GM10847 (cell line): Measurements from ENCODE around the gene FER.

Source experiments
- POLR2A ChIP-seq: IDR thresholded peaks from 2 replicates; pipeline ENCODE4 v1.6.1; 2011; ENCODE audit not compliant: insufficient read length; ENCODE audit errors: extremely low read depth

The FER gene

DNA sequence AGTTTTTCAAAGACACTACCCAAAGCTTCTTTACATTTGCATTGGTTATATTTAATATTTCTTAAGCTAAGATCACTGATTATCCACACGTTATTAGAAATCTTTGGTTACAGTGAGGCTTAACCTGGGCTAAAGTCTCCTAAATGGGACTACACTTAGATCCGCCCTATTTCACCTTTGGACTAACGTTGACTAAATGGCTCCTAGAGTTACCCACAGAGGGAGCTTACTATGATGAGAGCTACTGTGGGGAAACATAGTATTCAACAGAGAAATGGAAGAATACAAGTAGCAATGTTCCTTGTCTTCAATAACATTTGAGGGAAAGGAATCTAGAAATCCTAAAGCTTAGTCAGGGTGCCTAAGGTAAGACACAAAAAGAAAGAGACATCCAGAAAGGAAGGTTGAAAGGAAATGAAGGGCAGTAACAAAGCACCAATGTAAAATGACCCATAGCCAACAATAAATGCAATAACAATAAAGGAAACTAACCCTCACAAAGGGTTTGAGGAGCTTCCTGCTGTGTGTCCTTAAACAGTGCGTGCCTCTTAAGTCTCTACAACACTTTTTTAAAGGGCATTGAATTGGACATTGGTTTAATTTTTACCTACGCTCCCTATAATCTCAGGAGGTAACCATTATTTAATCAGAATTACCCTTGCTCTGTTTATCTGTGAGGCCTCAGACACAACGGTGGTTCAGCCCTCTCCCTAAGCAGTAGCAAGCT lies 445.0 kb downstream of the FER start:
- TF ChIP-seq POLR2A, result no peak

DNA sequence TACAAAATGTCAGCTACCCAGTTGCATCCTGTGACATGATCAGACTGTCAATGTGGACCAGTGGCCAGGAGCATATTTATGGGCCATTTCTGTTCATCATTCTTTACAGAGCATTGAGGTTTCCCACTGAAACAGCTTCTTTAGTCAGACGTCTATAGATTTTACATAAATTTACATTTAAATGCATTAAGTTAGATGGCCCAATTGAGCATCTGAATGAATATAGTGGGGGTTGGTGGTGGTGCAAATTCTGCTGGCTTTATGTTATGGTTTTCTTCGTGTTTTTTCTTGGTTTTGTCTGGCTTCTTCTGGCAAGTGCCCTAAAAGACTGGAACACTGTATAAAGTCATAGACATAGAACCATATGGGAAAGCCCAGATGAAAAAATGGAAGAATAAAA lies 448.0 kb downstream of the FER start:
- TF ChIP-seq POLR2A, result no peak

DNA sequence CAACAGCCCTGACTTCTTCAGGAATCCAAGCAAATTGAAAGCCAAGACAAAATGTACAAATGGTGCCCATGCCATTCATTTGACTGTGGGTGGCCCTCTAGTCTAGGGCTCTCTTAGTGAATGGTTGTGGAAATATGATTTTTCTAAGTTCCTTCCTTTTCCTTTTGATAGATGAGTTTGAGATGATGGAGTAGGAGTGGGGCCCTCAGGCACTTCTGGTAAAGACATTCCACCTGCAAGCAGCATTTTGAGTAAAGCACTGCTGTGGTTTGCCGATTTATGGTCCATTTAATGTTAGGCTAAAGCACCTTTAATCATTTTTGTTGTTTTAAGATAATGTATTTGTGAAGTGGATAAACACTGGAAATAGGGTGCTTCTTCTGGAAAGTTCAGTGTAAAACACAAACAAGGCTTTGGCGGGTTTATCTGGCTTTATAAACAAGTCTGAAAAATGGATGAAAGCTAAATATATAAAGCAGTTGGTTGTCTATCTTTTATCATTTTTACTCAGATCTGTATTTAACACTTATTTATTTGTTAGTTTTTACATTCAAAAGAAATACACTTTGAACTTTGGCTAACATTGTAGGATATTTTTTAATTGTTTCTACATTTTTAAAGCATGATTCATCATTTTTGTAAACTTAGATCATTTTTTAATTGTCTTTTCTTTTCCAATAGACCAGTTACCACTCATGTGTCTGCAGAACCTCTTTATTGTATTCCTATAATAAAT lies 448.6 kb downstream of the FER start:
- no peak for TF ChIP-seq POLR2A

DNA sequence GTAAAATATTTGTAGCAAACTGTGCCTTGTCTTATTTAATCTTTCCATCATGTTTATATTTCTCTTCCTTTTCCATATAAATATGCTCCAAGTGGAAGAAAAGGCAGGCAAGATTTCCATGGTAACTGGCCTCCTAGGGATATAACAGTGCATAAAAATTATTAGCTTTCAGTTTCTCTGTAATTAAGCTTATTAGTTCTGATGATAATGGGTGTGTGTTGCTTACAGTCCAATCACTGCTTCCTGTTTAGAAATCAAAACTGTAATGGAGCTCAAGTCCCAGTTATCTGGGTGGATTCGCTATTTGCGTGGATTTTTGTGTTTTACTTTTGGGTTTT lies 449.1 kb downstream of the FER start:
- TF ChIP-seq POLR2A, result no peak

DNA sequence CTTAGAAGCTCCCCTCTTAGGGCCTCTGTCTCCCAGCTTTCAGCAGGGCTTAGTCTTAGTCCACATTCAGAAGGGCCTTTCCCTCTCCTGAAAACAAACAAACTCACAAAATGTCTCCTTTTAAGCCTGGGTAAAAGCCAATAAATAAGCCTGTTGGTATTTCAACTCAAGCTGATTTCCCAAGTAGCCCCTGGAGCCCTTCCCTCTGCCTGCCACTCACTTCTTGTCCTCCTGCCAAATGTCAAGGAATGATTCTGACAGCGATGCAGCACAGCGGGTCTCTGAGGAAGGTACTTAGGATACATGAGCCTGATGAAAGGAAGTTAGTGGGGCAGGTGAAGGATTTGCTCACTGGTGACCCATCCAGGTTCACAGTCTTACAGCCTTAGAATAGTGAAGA lies 451.6 kb downstream of the FER start:
- no peak for TF ChIP-seq POLR2A

DNA sequence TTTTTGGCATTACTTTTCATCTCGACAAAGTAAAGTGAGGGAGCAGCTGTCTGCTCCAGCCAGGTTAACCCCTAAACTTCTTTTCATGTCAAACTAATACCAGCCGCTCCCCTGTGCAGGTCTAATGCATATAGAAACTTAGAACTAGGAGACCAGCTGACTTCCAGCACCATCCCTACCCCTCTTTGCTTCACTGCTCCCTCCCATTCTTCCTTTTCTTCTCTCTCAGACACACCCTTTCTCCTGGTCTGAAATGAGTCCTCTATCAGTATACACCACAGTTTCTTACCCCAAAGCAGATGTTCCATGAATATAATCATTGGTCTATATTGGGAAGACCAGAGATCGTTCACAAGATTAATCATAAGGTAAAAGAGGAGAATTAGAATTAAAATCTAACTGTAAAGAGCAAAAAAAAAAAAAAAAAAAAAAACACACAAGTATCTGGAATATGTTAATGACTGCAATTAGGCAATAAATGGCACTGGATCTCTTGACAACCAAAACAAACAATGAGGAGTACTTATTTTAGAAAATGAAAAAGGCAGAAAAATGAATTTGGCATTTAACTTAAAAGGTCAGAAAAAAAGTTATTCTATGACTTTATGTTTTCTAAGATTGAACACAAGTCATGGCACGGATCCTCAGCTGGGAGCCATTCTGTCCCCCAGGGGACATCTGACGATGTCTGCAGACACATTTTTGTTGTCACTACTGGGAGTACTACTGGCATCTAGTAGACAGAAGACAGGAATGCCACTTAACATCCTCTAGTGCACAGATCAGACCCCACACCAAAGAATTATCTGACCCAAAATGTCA lies 452.3 kb downstream of the FER start:
- TF ChIP-seq POLR2A, result no peak

DNA sequence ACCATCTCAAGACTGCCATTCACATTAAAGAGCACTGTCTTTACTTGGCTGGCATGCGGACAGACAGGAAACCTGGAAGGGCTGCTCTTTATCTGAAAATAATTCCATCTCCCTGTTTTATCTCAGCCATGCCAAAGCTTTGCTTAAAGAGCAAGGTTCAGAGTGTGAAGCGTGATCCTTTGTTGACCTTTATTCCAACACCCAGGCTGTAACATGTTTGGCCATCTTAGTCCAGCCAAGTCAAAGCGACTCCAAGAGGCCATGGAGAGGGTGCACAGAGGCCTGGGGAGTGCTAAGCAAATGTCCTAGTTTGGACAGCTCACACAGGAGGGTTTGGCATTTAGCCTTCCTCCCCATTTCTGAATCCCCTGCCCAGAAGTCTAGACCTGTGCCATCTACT lies 467.3 kb downstream of the FER start:
- TF ChIP-seq POLR2A, result no peak

DNA sequence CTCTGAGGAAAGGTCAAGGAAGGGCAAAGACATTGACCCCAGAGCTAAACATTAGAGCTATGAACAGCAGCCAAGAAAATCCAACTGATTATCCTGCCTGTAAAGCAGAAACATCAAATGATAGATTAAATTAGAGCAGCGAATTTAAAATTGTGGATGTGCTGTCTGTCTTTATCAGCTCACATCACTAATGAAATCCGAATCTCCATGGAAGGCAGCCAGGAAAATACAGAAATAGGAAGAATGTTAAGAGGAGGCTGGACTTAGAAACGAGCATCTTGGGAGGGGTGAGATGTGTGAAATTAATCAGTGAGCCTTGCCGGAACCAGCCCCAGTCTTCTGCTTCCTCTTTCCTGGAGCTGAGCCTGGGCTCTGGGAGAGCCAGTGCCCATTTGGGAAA lies 471.1 kb downstream of the FER start:
- no peak for TF ChIP-seq POLR2A

DNA sequence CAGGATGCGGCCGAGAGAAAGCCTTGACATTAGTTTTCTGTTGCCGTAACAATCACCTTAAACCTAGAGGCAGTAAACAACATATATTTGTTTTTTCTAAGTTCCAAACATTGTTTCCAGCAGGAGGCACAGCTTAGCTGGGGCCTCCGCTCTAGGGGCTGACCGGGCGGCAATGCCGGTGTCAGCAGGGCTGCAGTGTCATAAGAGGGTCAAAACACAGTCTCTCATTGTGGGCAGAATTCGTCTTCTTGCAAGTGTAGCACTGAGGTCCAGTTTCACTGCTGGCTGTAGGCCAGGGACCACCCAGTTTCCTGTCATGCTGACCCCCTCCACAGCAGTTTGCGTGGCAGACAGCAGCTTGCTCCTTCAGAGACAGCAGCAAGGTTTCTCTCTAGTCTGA lies 475.8 kb downstream of the FER start:
- TF ChIP-seq POLR2A, result no peak

DNA sequence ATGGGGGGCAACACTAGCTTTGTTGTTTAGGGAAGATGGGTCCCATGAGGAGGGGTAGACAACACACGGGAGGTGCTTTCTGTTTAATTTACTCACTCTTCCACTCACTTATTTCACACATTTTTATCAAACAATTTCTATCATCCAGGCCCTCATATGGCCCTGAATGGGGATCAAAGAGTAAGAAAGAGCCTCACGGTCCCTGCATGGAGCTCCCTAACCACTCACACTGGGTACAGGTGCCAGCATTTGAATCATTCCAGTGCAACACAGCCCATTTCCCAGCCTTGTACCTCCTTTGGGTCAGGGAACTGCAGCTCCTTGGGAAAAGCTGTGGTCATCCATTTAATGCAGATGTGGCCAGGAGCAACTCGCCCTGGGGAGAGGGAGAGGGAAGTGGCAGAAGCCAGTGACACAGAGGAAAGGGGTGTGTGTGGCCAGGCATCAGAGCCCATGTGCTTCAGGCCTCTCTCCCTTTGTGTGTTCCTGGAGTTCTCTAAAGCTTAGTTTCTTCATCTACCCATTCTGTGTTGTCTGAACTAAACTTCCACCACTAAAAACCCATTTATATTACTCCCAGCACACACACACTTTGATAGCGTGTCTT lies 476.7 kb downstream of the FER start:
- no peak for TF ChIP-seq POLR2A

DNA sequence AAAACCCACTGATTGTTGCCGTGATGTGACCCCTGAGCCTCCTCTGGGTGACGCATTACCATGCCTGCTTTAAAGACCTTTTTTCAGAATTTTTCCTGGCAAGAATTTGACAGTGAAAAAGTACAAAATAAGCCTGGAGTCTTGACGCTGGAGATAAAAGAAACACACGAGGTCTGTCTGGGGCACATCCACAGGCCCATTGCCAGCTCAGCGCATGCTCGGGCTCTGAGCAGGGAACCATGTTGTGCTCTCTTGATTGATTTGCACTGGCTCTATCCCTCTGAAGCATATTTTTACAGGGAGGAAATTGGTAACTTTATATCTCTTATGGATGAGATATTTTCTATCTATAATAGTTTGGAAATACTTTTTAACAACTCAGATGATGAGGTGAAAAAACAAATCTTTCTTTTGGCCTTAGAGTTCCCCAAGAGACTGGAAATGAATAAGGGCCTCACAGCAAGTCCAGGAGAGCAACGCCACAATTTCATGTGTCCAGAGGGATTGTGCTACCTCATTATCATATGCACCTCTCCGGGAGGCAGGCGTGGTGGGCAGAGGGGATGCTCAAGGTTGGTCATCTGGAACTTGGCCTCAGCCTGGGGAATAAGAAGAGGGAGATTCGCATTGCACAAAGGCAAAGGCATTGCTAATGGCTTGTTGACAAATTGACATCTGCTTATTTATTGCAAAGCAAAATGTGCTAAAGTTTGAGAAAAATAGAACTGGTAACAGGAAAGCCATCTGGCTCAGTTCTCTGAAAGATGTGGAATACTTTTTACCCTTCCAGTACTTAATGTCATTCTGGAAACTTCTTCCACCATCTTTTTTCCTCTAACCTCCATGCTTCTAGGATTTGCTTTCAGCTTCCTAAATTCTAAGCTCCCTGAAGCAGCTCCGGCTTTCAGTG lies 478.3 kb downstream of the FER start:
- TF ChIP-seq POLR2A, result no peak

DNA sequence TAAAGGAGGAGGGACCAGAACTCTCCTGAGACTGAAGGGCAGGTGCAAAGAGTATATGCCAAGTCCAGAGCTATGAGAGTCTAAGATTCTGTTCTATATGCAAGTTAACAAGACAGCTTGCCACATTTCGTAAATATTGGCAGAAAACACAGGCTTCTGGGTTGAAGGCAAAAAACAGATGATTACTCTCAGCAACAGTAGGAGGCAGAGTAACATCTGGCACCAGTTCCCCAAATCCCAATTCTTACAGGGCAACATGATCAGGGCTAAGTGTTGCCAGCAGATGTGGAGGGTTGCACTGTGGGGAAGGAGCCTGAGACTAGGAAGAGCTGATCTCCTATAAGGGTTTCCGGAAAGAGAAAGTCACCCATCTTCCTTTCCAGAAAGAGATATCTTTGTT lies 482.7 kb downstream of the FER start:
- no peak for TF ChIP-seq POLR2A

DNA sequence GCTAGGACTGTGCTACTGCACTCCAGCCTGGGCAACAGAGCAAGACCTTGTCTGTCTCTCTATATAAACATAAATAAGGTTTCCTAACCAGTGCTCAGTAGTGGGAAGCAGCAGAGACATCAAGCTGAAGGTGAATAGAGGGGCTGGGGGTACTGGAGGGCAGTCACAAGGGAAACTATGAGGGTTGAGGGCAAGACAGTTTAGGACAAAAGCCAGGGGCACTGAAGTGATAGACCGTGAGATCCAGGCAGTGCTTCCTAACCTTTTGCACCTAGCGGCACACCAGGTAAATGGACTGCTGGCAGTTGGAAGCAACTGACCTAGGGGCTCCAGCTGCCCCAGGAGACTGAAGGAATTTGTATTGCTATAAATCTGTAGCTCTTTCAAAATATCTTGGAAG lies 483.6 kb downstream of the FER start:
- no peak for TF ChIP-seq POLR2A

DNA sequence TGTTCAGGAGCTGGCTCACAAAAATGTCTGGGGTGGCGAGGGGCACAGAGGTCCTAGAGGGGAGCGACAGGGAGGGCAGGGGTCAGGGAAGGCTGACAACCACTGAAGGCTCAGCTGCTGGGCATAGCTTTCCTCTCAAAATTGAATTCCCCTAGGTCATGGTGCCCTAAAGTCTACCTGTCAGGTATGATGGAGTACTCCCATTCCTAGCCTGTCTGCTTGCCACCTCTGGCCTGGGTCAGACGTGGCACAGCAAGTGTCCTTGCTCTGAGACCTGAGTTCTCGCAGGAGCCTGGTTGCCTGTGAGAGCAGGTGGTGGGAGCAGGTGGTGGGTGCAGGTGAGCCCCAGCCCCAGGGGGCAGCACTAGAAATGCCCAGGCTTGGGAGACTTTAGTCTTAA lies 486.7 kb downstream of the FER start:
- no peak for TF ChIP-seq POLR2A

DNA sequence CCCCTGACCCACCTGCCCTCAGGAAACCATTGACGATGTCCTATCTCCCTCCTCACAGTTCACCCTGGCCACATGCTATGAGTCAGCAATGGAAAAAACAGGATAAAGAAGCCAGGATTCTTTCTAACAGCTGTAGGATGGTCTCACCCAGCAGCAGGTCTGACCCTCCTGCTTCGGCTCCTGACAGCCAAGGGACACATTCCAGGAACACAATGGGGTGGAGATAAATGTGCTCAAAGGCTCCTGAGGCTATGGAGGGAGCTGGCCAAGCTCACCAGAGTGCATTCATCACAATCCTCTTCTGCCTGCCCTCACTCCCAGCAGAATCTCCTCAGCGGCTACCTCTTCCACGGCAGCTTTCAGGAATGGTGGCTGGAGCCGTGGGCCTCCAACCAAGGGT lies 491.8 kb downstream of the FER start:
- TF ChIP-seq POLR2A, result no peak
